ENCODE results near the gene CENPL. TPM values are rescaled to one million over a fixed set of nuclear protein-coding genes. Genes with fewer than 3 reads are reported as not detected.

Gene CENPL, protein sequence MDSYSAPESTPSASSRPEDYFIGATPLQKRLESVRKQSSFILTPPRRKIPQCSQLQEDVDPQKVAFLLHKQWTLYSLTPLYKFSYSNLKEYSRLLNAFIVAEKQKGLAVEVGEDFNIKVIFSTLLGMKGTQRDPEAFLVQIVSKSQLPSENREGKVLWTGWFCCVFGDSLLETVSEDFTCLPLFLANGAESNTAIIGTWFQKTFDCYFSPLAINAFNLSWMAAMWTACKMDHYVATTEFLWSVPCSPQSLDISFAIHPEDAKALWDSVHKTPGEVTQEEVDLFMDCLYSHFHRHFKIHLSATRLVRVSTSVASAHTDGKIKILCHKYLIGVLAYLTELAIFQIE
- total RNA-seq = 34.0 and 37.8 TPM in 2 replicates

DNA sequence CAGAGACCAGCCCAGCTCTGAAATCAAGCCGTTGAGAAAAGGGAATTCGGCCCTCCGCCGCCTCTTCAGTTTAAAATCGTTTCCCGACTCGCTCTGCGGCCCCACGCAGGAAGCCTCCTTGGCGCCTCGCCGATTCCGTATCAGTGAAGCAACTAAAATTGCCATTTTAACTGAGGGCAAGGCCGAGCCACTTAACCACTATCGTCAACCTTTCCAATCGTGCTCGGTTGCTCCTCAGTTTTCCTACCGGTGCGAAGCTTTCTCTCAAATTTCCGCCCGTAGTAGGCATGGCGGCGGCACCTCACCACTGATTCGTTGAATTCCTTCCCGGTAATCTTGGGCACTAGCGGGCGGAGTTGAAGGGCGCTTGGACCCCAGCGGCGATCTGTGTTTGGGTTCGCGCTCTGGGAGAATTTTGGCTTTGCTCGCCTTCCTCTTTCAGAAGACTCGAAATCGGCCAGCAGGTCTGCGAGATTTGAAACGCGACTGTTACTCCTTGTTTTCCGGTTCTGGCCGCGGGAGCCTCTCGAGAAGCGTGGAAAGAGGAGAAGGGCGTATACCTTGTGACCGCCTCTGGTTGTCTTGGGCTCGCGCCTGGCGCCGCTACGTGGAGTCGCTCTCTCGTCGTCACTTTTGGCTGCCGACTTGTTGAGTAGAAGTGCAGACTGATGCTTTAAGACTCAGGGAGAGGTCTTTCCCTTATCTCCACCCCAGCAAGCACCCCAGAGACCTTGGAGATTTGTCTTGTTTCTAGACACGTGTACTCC lies at the start of gene CENPL, which contains the start of gene DARS2:
TSS of gene CENPL (minus strand) at position 569 of the 767 bp plus-strand sequence. CDS start 13,584 bp downstream, outside the sequence.
TSS of gene DARS2 (plus strand) at position 359 of the 767 bp plus-strand sequence. CDS start 557 bp downstream, outside the sequence.
- intact Hi-C loops (cut with micrococcal nuclease) = loop anchor here (1.0 to 2.0 kb wide), 10 partner anchors 44 to 1292 kb away; partner anchors contain the start of genes CACYBP, PRDX6, RABGAP1L and RC3H1

DNA sequence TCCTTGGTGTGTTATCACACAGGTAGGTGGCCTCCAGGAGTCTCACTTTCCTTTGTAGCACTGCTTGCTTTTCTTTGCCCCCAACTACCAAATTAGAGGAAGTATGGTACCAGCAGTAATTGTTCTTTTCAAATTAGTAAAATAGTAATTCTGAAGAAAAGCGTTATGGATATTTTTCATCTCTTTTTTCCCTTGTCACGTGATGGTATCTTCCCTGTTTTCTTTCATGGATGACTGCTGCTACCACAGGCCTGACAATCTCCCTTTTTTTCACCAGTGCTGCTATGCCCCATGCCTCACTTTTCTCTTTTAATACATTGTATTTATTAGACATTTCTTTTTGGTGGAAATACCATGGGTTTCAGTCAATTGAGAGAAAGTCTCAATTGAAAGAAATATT lies 46.8 kb upstream of the CENPL start:
- intact Hi-C loops (cut with micrococcal nuclease) = no loop called here

DNA sequence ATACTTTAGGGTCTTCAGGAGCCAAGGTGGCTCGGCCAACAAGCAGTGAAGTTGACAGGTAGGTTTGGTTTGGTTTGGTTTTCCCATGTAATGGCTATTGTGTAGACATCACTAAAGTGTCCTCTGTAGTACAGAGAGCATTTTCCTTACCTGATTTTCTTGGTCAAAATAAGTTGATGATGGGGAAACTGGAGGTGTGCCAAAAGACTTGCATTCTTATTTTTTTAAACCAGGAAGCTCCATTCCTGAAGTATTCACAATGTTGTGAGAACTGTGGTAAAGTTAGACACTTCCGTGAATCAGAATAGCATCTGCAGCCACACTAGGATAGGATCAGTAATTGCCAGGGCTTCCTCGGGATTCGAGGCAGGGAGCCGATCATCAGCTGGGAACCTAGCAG lies 46.4 kb upstream of the CENPL start:
- intact Hi-C loops (cut with micrococcal nuclease) = no loop called here

DNA sequence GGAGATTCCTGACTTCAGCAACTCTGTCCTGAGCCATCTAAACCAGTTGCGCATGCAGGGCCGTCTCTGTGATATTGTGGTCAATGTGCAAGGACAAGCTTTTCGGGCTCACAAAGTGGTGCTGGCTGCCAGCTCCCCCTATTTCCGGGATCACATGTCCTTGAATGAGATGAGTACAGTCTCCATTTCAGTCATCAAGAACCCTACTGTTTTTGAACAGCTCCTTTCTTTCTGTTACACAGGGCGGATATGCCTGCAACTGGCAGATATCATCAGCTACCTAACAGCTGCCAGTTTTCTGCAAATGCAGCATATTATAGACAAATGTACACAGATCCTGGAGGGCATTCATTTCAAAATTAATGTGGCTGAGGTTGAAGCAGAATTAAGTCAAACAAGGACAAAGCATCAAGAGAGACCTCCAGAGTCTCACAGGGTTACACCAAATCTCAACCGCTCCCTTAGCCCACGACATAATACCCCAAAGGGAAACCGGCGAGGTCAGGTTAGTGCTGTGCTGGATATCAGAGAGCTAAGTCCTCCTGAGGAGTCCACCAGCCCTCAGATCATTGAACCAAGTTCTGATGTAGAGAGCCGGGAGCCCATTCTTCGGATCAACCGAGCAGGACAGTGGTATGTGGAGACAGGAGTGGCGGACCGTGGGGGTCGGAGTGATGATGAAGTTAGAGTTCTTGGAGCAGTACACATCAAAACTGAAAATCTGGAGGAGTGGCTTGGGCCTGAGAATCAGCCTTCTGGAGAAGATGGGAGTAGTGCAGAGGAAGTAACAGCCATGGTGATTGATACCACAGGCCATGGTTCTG lies 45.8 kb upstream of the CENPL start:
- intact Hi-C loops (cut with micrococcal nuclease) = no loop called here

DNA sequence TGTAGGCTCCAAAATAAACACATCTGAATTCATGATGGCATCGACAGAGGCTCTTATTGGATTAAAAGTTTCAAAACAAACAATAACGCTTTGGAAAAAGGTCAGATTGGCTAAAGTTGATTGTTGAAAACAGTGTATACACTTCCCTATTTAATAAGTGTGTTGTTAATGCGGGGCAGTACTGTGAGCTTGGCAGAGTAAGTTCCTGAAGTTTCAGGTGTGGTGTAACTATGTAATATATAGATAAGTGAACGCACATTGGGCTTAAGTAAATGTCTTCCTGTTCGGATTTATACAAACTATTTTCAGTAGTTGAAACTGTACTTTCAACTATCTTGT lies 44.3 kb upstream of the CENPL start:
- intact Hi-C loops (cut with micrococcal nuclease) = loop anchor here (2.0 to 10.0 kb wide), 2 partner anchors 46 to 346 kb away; no protein-coding TSS in a partner anchor

DNA sequence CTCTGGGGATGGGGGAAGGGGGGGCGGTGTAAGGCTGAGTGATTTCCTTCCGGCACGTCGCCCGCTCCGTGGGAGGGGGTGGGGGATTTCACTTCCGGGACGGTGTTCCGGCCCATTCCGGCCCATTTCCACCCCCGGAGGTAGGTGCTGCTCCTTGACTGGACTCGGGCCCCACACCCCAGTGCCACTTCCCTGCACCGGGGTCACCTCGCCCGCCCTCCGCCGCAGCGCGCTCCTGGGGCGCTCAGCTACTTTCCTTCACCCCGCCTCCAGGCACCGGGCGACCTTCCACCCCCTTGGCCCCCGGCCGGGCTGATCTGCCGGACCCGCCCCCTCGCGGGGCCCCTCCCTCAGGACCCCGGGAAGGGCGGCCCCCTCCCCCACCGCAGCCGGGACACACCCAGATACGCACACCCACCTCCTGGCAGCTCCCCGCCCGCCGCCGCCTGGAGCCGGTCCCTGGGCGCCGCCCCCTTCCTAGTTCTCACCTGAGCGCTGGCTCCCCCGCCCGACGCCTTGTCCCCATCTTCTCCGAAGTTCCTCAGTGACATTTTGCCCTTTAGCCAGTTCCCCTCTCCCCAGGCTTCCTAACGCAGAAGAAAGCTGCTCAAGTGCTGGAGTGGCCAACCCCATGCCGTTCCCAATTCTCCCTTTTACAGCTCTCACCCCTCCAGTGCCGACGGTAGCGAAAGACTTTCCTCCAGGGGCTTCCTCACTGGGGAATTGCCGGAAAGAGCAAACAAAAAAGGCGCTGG lies 43.8 kb upstream of the CENPL start, which contains the start of gene ZBTB37:
TSS of gene ZBTB37 (plus strand) at position 115 of the 755 bp plus-strand sequence. CDS start 1,846 bp downstream, outside the sequence.
- intact Hi-C loops (cut with micrococcal nuclease) = loop anchor here (1.0 to 10.0 kb wide), 8 partner anchors 44 to 437 kb away; partner anchors contain the start of genes CENPL, DARS2, KLHL20 and RABGAP1L

DNA sequence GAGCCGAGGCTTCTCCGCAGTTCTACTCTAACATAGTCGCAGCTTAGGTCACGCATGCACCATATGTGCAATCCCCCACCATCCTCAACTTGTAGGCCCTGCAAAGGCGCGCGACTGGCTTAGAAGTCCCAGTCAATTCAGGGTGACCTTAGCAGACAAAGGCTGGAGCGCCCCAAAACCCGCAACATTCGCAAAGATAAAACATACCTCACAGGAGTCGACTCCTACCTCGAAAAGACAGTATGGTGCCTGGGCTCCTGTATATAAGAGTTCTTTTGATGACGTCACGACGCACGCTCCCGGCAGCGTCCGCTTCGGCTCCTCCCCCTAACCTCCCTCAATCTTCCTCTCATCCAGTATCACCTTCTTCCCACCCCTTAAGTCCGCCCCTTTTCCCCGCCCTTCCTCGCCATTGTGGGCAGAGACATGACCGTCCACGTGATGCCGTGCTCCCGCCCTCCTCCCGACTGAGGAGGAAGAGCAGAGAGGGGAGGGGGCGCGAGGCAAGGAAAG lies 43.1 kb upstream of the CENPL start, which contains the start of gene GAS5:
TSS of gene GAS5 (minus strand) at position 237 of the 513 bp plus-strand sequence.
- intact Hi-C loops (cut with micrococcal nuclease) = loop anchor here (1.0 to 10.0 kb wide), 8 partner anchors 44 to 437 kb away; partner anchors contain the start of genes CENPL, DARS2, KLHL20 and RABGAP1L

DNA sequence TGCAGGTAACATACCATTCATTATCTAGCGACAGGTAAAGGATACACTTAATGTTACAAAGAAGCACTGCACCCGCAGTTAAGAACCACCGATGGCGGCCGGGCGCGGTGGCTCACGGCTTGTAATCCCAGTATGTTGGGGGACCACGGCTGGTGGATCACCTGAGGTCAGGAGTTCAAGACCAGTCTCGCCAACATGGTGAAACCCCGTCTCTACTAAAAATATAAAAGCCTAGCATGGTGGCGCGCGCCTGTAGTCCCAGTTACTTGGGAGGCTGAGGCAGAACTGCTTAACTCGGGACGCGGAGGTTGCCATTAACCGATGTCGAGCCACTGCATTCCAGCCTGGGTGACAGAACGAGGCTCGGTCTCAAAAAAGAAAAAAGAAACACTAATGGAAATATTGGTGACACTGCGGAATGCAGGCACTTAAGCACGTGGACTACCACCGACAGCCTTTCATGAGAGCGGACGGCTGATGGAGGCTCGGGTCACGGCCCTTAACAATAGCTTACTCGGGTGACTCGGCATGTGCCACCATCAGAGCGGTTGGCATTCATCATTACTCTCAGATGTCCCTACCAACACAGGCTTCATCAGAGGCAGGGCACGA lies 42.6 kb upstream of the CENPL start:
- intact Hi-C loops (cut with micrococcal nuclease) = loop anchor here (10.0 kb wide), 1 partner anchor 348 kb away; no protein-coding TSS in a partner anchor

DNA sequence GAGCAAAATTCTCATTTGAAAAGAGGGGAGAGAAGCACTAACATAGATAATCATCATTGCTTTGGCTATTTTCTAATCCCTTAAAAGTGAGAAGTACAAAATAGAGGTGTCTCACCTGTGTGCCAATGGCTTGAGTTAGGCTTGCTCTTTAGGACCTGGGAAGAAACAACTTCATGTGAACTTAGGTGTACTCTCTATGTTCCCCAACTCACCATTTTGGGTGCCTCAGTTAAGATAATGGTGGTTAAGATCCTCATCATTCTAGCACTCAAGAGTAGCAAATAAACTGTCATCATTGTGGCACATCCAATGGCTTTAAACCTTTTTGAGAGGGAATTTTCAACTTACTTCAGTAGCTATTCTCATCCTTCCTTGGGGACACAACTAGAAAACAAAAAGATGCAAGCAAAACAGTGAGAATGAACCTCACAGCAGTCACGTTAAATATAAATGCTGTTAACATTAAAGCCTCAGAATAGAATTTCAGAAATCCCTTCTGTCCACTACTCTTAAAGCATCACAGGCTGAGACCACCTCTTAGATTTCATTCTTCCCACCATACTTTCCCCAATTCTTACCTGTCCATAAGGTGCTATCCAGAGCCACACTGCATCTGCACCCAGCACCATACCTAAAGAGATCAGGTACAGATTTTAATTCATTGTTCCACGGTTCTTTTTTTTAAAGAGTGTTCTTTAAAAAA lies 41.9 kb upstream of the CENPL start:
- intact Hi-C loops (cut with micrococcal nuclease) = loop anchor here (10.0 kb wide), 1 partner anchor 348 kb away; no protein-coding TSS in a partner anchor

DNA sequence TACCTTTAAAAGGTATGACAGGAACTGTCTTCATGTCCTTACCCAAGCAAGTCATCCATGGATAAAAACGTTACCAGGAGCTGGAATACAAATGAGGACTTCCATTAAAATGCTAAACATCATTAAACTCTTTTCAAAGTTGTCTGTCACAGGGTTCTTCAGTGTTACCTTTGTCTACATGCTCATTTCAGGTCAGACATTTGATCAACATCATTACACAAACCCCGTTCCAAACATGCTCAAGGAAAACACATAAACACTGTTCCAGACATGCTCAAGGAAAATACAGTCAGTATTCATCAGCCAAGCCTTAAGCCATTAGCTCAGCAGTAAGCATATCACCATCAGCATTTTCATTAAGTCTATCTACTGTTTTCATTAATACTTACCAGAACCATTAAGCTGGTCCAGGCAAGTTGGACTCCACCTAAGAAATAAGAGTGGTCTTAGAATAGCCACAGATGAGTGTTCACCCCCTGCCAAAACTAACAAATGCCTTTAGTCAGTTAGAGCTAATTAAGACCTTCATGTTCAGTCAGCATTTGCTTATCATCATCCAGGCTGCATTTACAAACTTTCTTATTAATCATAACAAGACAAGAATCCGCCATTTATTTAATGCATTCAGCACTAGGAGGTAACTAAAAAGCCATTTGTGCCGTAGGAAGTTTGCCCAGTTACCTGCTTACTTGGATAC lies 40.9 kb upstream of the CENPL start:
- intact Hi-C loops (cut with micrococcal nuclease) = loop anchor here (10.0 kb wide), 1 partner anchor 349 kb away; no protein-coding TSS in a partner anchor

DNA sequence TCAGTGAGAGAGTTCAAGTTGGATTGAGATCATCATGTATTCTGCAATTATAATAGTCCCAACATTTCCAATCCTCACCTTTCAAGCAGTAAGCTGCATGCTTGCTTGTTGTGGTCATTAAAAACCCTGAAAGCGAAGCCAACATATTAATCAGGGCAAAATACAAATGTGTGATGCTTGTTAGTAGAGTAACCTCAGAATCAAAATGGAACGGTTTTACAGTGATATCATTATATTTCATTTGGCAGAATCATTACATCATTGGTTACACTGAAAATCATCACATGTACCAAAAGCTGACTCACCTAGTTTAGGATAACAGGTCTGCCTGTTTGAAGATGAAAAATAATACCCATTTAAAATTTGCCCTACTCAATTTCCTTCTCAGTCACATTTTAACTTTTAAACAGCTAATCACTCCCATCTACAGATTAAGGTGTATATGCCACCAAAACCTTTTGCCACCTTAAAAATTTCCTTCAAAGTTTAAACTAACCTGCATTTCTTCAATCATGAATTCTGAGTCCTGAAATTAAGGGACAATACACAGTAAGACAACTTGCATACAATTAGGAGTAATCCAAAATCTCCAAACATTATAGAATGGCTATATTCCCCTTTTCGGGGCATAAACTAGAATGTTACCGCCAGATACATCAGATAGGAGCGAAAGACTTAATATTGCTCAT lies 39.6 kb upstream of the CENPL start:
- intact Hi-C loops (cut with micrococcal nuclease) = loop anchor here (10.0 kb wide), 1 partner anchor 350 kb away; no protein-coding TSS in a partner anchor

DNA sequence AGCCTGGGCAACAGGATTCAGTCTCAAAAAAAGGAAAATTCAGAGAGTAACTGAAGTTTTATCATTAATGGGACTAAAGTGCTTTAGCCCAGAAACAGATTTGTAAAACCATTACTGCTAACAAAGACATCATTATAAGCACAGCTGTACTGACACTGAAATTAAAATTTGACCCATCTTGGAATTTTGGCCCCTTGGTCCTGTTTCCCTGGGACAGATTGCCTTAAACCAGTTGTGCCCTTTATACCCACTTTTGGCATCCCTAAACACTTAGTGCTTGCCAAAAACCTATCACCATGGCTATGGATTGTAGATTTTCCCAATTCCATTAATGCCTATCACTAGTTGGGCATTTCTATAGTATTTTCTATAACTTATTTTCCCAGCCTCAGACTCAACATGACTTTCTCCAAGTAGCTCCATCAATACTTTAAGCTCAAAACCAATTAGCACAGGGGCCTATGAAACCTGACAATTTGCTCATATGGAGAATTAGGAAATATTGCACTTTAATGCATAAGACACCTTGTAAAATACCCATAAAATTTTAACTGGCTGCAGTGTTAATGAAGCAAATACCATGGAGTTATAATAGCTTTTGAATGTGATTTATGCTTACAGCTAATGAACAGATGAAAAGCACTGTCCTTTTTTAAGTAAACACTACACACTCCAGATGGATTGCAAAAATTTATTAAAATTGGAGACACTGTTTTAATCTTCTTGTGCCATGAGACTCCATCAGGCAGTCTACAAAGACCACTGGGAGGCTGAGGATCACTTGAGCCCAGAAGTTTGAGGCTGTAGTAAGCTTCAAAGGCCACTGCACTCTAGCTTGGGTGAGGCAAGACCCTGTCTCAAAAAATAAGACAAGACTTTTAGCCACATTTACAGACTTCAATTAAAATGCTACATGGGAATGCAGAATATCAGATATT lies 38.8 kb upstream of the CENPL start:
- intact Hi-C loops (cut with micrococcal nuclease) = loop anchor here (10.0 kb wide), 1 partner anchor 351 kb away; no protein-coding TSS in a partner anchor

DNA sequence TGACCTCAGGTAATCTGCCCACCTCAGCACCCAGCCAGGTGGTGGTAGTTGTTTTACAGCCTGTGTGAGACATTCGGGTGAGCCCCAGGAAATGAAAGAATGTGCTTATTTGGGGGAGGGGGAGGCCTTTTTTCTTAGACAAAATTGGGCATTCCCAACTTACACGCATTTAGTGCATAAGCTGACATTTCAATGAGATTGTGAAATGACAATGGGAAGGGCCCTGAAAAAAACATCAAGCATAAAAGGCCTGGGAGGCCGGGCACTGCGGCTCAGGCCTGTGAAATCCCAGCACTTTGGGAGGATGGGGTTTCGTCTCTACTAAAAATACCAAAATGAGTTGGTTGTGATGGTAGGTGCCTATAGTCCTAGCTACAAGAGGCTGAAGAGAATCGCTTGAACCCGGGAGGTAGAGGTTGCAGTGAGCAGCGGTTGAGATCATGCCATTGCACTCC lies 38.1 kb upstream of the CENPL start:
- intact Hi-C loops (cut with micrococcal nuclease) = loop anchor here (10.0 kb wide), 1 partner anchor 352 kb away; no protein-coding TSS in a partner anchor

DNA sequence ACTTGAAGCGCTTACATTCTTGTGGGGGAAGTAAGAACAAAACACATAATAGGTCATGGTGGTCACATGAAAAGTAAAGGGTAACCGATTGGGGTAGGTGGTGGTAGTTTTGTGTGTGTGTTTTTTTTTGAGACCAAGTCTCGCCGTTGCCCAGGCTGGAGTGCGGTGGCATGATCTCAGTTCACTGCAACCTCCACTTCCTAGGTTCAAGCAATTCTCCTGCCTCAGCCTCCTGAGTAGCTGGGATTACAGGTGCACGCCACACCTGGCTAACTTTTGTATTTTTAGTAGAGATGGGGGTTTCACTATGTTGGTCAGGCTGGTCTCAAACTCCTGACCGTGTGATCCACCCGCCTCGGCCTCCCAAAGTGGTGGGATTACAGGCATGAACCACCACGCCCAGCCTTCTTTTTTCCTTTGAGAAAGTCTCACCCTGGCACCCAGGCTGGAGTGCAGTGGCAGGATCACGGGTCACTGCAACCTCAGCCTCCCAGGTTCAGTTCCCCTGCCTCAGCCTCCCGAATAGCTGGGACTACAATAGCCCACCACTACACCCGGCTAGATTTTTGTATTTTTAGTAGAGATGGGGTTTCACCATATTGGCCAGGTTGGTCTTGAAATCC lies 37.6 kb upstream of the CENPL start:
- intact Hi-C loops (cut with micrococcal nuclease) = loop anchor here (10.0 kb wide), 1 partner anchor 353 kb away; no protein-coding TSS in a partner anchor

DNA sequence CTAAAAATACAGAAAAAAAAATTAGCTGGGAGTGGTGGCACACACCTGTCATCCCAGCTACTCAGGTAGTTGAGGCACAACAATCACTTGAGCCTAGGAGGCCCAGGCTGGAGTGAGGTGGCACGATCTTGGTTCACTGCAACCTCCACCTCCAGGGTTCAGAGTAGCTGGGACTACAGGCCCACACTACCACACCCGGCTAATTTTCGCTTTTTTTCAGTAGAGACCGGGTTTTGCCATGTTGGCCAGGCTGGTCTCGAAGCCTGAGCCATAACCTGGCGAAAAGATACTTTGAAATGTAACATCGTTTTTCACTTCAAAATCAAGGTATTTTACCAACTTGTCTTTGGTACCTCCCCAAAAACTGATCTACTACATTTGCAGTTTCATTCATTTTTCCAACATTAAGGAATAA lies 37.1 kb upstream of the CENPL start:
- intact Hi-C loops (cut with micrococcal nuclease) = loop anchor here (10.0 kb wide), 1 partner anchor 353 kb away; no protein-coding TSS in a partner anchor
